Activated CD4-positive, alpha-beta T cell treated with anti-CD3 and anti-CD28 coated beads, Interleukin-2, amount 10 ng/mL, durations not matched to agents 7 days and 5 days (primary cell): ENCODE results near the gene PTTG1IP. TPM values are rescaled to one million over a fixed set of nuclear protein-coding genes. Genes with fewer than 3 reads are reported as not detected.
A peak's percentile ranks its signal among the peaks of the same experiment; 100 is the strongest.

ENCODE experiments used
- CTCF ChIA-PET: fragments of 350-600 bp; sonication (Branson Sonifier 250); formaldehyde crosslinking; loops from one replicate; lab custom pipeline; 2021; ENCODE audit warnings: antibody characterized with exemption; lab: Charles Lee
- POLR2A ChIA-PET: fragments of 350-600 bp; sonication (Branson Sonifier 250); formaldehyde crosslinking; loops from one replicate; lab custom pipeline; 2021; ENCODE audit warnings: antibody characterized with exemption; lab: Charles Lee
- DNase-seq: peaks from one replicate; pipeline ENCODE4 v3.0.0-alpha.2; 2020
- H3K27ac Mint-ChIP-seq: one replicate; pipeline ENCODE4 v1.8.0; 2021; ENCODE audit warnings: mild to moderate bottlenecking, moderate library complexity, mixed read lengths
- H3K27me3 Mint-ChIP-seq: one replicate; pipeline ENCODE4 v1.8.0; 2021; ENCODE audit warnings: mixed read lengths
- H3K36me3 Mint-ChIP-seq: one replicate; pipeline ENCODE4 v1.8.0; 2021; ENCODE audit warnings: low read depth, mixed read lengths
- H3K4me1 Mint-ChIP-seq: one replicate; pipeline ENCODE4 v1.8.0; 2021; ENCODE audit warnings: mixed read lengths
- H3K4me3 Mint-ChIP-seq: one replicate; pipeline ENCODE4 v1.8.0; 2021; ENCODE audit warnings: mild to moderate bottlenecking, moderate library complexity, mixed read lengths
- H3K9me3 Mint-ChIP-seq: one replicate; pipeline ENCODE4 v1.8.0; 2021; ENCODE audit warnings: mixed read lengths
- total RNA-seq, 2 experiments: library from RNA; stranded (reverse); gene quantifications; one replicate each; pipeline ENCODE4 v1.2.3, GENCODE V29; 2021

PTTG1IP gene
- total RNA-seq, 2 experiments from 2014 or later = 70.2 to 79.9 TPM

DNA sequence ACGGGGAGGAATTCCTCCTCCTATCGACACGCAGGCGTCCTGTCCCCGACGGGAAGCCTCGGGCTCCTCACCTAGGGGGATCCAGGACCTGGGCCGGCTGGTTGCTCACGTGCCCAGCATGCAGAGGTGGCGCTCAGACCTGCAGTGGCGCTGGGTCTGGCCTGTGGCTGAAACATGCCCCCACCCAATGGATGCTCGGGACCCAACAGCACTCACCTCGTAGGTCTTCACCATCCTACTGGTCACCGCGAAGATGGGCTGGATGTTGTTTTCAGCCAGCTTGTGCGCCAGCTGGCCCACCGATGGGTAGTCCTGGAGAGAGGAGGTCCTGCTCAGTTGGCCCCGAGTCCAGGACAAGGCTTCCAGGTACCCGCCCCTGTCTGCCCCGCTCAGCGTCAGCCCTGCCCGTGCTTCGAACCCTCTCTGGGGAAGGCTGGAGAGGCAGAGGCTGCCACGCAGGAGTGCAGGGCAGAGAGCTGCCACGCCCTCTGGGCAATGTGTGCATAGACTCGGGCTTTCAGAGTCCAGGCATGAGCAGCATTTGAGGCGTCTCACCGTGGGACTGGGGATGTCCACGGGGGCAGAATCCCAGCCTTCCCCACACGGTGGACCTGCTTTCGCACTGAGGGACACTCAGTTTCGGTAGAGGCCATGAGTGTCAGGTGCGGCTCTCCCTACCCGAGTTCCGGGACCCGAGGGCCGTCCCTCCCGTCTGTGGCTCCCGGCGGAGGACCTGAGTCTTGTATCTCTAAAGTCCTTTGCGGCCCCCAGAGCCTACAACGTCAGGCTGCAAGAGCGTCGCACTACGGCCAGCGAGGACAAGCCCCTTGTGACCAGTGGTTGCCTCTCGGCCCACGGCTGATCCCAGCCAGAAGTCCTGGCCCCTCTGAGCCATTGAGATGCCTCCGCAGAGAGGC, 25.6 kb upstream of the PTTG1IP start:
- no peaks in the 10 kb centered on the region for H3K27me3 Mint-ChIP-seq
- H3K36me3 Mint-ChIP-seq = peaks cover 64% of the 10 kb centered on the region
- POLR2A ChIA-PET = no interaction called here
- H3K9me3 Mint-ChIP-seq = peaks cover 2% of the 10 kb centered on the region
- H3K4me1 Mint-ChIP-seq = peaks cover 7% of the 10 kb centered on the region
- H3K27ac Mint-ChIP-seq = no peak overlapping the region
- CTCF ChIA-PET = interaction anchor here (1.8 to 1.9 kb wide), 2 partner anchors 17 to 20 kb away, joined by 5 read pairs; no protein-coding TSS in a partner anchor
- H3K4me3 Mint-ChIP-seq = no peak overlapping the region
- no peak for DNase-seq

DNA sequence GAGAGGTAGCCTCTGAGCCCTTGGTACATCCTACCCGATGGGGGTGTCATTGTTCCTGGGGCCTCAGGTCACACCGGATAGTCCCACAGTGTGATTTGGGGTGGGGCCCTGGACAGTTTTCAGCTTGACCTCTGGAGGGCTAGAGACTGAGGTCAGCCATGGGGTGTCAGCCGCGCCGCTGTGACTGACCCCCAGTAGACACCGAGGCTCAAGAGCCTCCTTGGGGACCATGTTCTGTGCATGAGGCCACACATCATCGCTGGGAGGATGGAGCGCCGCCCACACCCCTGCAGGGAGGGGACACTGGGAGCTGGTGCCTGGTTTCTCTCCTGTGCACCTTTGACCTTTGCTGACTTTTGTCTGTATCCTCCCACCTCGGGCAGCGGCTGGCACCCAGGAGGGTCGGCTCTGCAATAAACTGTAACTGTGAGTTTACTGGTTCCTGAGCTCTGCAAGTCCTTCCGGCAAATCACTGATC, 24.6 kb upstream of the PTTG1IP start:
- Mint-ChIP-seq H3K4me1 (peaks cover 14% of the 10 kb centered on the region), H3K27ac (peak overlapping the region; percentile 31), H3K36me3 (peaks cover 58% of the 10 kb centered on the region), H3K9me3 (peaks cover 2% of the 10 kb centered on the region), H3K27me3 (no peaks in the 10 kb centered on the region), H3K4me3 (no peak overlapping the region)
- ChIA-PET POLR2A (no interaction called here), CTCF (interaction anchor here (1.2 to 7.3 kb wide), 4 partner anchors 9 to 21 kb away, joined by 3 to 39 read pairs (median 5); no protein-coding TSS in a partner anchor)
- no peak for DNase-seq

DNA sequence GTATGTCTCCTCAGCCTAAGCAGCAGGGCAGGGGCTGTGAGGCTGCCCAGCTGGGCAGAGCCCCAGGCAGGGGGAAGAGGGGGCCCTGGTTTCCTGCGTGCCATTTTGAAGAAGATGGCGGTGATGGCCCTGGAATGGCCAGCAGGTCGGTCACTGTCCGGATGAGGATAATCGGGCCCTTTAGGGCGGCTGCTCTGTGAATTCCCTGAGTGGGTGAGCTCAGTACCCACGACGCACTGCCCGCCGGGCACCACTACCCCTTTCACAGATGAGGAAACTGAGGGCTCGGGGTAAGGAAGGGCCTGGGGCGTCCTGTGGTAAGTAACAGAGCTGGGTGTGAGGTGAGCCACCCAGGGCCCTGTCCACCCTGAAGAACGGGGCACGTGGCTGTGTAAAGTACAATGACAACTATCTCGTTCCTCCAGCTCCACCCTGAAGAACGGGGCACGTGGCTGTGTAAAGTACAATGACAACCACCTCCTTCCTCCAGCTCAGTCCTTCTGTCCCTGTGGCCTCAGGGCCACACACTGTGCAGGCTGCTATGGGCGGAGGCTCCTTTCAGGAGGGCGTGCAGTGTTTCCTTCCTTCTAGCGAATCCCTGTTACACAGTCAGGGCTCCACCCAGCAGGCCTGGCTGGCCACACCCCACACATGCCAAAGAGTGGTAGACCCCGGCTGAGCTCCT, 24.0 kb upstream of the PTTG1IP start:
- Mint-ChIP-seq H3K36me3 (peaks cover 56% of the 10 kb centered on the region), H3K27me3 (no peaks in the 10 kb centered on the region), H3K9me3 (no peaks in the 10 kb centered on the region), H3K4me3 (no peak overlapping the region), H3K4me1 (peaks cover 19% of the 10 kb centered on the region), H3K27ac (peak overlapping the region; percentile 31)
- CTCF ChIA-PET = interaction anchor here (1.2 to 7.3 kb wide), 5 partner anchors 9 to 22 kb away, joined by 3 to 39 read pairs (median 5); no protein-coding TSS in a partner anchor
- DNase-seq = no peak
- POLR2A ChIA-PET = no interaction called here

DNA sequence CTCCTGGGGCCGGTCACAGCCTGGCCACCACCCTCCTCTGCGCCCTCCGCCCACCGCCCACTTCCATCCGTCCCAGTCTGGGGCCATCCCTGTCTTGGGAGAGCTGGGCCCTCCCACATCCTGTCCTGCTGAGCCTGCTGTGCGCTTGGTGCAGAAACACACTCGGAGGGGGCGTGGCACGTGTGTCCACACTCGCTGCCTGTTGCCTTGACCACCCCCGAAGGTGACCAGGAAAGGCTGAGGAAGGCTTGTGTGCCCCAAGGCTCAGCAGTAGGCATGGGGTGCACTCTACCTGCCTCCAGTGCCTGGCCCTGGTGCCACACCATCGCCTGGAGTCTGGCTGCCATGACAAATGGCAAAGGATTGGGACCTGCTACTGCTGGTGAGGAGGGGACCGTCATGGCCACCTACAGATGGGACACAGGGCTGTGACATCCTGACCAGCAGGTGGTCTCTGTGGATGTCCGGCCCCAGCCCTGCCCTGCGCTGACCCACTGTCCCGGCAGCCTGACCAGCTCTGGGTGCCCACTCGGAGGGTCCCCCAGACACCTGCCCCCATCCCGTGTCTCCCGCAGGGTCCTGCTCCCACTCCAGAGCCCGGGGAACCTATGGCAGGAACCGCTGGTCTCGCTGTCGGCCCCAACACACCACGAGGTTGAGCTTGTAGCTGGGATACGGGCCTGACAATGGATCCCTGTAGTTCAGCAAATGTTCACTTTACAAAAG, 23.2 kb upstream of the PTTG1IP start:
- Mint-ChIP-seq H3K4me1 (peaks cover 19% of the 10 kb centered on the region), H3K36me3 (peaks cover 53% of the 10 kb centered on the region), H3K9me3 (no peaks in the 10 kb centered on the region), H3K4me3 (no peak overlapping the region), H3K27me3 (no peaks in the 10 kb centered on the region), H3K27ac (no peak overlapping the region)
- ChIA-PET POLR2A (no interaction called here), CTCF (interaction anchor here (1.7 to 7.3 kb wide), 4 partner anchors 14 to 23 kb away, joined by 5 to 39 read pairs (median 5); no protein-coding TSS in a partner anchor)
- no peak for DNase-seq

DNA sequence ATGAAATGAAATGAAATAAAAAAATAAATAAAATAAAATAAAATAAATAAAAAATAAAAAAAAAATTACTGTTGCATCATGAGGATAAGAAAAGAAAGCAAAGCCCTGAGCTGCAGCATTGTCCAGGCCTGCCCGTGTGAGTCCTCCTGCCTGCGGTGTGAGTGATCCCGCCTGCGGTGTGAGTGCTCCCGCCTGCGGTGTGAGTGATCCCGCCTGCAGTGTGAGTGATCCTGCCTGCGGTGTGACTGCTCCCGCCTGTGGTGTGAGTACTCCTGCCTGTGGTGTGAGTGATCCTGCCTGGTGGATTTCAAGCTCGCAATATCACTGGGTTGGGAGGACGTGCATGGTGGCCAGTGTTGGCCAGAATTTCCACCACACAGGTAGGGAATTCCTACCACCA, 22.4 kb upstream of the PTTG1IP start:
- Mint-ChIP-seq H3K27ac (no peak overlapping the region), H3K9me3 (no peaks in the 10 kb centered on the region), H3K4me3 (no peak overlapping the region), H3K36me3 (peaks cover 49% of the 10 kb centered on the region), H3K4me1 (peaks cover 19% of the 10 kb centered on the region), H3K27me3 (no peaks in the 10 kb centered on the region)
- DNase-seq = no peak
- CTCF ChIA-PET = interaction anchor here (0.7 to 7.3 kb wide), 3 partner anchors 10 to 20 kb away, joined by 4 to 39 read pairs (median 5); no protein-coding TSS in a partner anchor
- POLR2A ChIA-PET = no interaction called here

DNA sequence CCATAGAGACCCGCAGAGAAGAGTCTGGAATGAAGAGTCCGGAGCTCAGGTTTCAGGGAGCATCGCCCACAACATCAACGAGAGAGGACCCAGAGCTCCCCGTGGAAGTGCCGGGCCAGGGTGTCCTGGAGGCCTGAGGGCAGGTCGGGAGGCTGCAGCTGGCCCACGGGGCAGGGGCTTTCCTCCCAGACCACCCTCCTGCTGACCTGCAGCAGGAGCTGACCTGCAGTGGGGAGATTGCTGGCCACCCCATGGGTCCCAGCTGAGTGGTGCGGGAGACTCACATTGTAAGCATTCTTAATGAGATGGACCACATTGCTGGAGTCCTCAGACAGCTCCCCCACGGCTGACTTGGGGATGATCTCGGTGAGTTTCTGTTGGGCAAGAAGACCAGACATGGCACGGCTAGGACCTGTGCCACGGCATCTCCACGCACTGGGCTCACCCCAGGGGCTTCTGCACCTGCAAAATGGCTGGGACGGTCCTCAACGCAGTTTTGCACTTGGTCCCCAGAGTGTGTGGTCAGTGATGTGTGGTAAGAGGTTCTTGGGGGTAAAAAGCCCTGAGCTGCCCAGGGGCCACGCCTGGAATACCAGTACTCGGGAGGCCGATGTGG, 21.3 kb upstream of the PTTG1IP start:
- no peak for DNase-seq
- Mint-ChIP-seq H3K36me3 (peaks cover 48% of the 10 kb centered on the region), H3K27ac (no peak overlapping the region), H3K9me3 (no peaks in the 10 kb centered on the region), H3K4me1 (peaks cover 19% of the 10 kb centered on the region), H3K27me3 (no peaks in the 10 kb centered on the region), H3K4me3 (no peak overlapping the region)
- ChIA-PET CTCF (interaction anchor here (0.9 to 7.3 kb wide), 6 partner anchors 12 to 39 kb away, joined by 3 to 39 read pairs (median 4); partner anchors contain the start of gene ITGB2), POLR2A (no interaction called here)

DNA sequence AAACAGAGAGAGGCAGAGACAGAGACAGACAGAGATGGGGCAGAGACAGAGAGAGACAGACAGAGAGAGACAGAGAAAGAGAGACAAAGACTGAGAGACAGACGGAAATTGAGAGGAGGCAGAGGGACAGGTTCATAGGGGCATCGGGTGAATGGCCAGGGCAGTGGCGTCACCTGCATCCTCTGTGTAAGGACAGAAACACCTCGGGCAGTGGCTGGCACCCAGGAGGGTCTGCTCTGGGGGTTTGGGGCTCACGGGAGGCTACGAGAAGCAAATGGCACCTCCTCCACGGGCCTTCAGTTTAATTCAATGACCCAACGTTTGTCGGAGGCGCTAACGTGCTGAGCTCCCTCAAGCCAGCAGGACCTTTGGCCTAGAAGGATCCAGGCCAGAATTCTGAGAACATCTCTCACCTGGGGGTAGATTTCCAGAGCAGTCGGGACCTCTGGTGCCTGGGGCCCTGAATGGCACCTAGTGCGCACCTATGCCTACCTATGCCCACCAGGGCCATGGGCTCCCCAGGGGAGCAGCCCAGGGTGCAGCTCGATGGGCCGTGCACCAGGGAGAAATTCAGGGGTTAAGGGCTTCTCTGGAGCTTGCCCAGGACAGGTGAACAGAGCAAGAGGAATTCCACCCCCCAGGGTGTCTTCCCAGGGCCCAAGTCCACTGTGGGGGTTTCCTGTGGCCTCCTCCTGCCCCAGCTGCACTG, 20.6 kb upstream of the PTTG1IP start:
- Mint-ChIP-seq H3K4me3 (no peak overlapping the region), H3K9me3 (no peaks in the 10 kb centered on the region), H3K27ac (peak overlapping the region; percentile 21), H3K27me3 (no peaks in the 10 kb centered on the region), H3K4me1 (peaks cover 19% of the 10 kb centered on the region), H3K36me3 (peaks cover 46% of the 10 kb centered on the region)
- DNase-seq = no peak
- POLR2A ChIA-PET = no interaction called here
- CTCF ChIA-PET = interaction anchor here (0.9 to 7.3 kb wide), 7 partner anchors 12 to 40 kb away, joined by 3 to 39 read pairs (median 4); partner anchors contain the start of gene ITGB2

DNA sequence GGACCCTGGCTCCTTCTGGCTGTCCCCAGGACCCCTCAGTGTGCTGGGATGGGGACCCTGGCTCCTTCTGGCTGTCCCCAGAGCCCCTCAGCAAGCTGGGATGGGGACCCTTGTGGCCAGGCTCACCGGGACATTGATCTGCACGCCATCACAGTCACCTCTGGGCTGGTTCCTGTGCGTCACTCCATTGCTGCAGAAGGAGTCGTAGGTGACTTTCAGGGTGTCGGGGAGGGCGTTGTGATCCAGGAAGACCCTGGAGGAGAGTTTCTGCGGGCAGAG, 19.7 kb upstream of the PTTG1IP start:
- no peak overlapping the region for H3K27ac Mint-ChIP-seq
- no peaks in the 10 kb centered on the region for H3K27me3 Mint-ChIP-seq
- H3K36me3 Mint-ChIP-seq = peaks cover 45% of the 10 kb centered on the region
- ChIA-PET POLR2A (no interaction called here), CTCF (interaction anchor here (0.9 to 7.3 kb wide), 6 partner anchors 8 to 40 kb away, joined by 3 to 39 read pairs (median 6); no protein-coding TSS in a partner anchor)
- H3K4me1 Mint-ChIP-seq = peaks cover 15% of the 10 kb centered on the region
- DNase-seq = no peak
- H3K9me3 Mint-ChIP-seq = no peaks in the 10 kb centered on the region
- no peak overlapping the region for H3K4me3 Mint-ChIP-seq

DNA sequence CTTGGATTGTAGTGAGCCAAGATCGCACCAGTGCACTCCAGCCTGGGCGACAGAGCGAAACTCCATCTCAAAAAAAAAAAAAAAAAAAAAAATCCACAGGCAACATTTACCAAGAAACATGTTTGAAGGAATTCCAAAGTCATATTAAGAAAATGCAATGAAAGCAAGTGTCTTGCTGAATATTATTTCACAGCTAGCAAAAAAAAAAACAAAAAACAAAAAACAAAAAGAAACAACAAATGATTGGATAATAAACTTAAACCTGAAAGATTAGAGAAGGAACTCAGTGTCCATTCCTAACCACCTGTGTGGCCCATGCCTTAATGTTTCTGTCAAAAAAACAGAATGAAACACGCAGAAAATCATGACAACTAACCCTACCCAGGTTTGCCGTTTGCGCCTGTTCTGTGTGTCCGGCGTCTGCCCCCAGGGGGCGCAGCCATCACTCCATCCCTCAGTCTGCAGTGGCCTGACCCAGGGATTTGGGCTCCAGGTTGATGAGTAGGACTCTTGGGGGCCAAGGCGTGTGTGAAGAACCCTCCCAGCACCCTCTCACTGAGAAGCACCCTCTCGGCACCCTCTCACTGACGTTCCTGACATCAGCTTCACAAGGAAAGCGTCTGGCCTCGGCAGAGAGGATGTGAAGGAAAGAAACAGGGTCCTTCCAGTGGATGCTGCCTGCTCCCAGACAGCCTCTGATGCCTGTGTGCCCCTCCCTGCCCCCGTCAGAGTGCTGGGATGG, 19.2 kb upstream of the PTTG1IP start:
- DNase-seq = peak; percentile 80
- Mint-ChIP-seq H3K36me3 (peaks cover 45% of the 10 kb centered on the region), H3K4me1 (peaks cover 14% of the 10 kb centered on the region), H3K9me3 (no peaks in the 10 kb centered on the region), H3K27me3 (no peaks in the 10 kb centered on the region), H3K27ac (peak overlapping the region; percentile 46), H3K4me3 (no peak overlapping the region)
- ChIA-PET POLR2A (no interaction called here), CTCF (interaction anchor here (0.6 to 7.3 kb wide), 9 partner anchors 9 to 1784 kb away, joined by 3 to 39 read pairs (median 4); no protein-coding TSS in a partner anchor)

DNA sequence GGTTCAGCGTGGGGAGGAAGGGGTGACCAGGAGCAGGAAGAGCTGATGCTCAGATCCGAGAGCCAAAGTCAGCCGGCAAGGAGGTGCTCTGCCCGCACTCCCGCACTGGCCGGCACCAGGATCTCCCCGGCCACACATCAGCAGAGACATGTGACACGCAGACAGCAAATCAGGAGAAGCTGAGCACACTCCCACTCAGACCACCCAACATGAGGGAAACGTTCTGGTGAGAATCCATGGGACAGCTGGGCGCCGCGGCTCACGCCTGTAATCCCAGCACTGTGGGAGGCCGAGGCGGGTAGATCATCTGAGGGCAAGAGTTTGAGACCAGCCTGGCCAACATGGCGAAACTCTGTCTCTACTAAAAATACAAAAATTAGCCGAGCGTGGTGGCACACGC, 18.6 kb upstream of the PTTG1IP start:
- Mint-ChIP-seq H3K4me3 (no peak overlapping the region), H3K27me3 (no peaks in the 10 kb centered on the region), H3K36me3 (peaks cover 50% of the 10 kb centered on the region), H3K9me3 (no peaks in the 10 kb centered on the region), H3K27ac (no peak overlapping the region), H3K4me1 (peaks cover 12% of the 10 kb centered on the region)
- POLR2A ChIA-PET = no interaction called here
- no peak for DNase-seq
- CTCF ChIA-PET = interaction anchor here (0.6 to 7.3 kb wide), 7 partner anchors 10 to 1785 kb away, joined by 3 to 39 read pairs (median 6); no protein-coding TSS in a partner anchor

DNA sequence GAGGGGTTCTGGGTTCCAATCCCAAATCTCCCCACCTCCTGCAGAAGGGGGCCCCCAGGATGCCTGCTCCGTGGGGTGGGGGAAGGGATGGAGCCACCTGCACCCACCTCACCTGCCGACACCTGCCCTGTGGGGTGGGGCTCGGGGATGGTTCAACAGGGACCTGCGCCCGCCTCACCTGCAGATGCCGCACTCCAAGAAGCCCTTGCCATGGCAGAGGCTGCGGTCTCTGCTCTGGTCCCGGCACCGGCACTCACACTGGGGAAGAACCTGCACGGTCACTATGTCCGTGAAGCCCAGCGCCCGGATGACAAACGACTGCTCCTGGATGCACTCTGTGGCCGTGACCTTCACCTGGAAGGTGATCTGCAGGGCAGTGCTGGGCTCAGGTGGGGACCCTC, 18.1 kb upstream of the PTTG1IP start:
- POLR2A ChIA-PET = no interaction called here

More for the DNA sequence above, 18.1 kb upstream of the PTTG1IP start:
- Mint-ChIP-seq H3K4me1 (peaks cover 12% of the 10 kb centered on the region), H3K27me3 (no peaks in the 10 kb centered on the region), H3K9me3 (no peaks in the 10 kb centered on the region), H3K27ac (no peak overlapping the region), H3K4me3 (no peak overlapping the region), H3K36me3 (peaks cover 54% of the 10 kb centered on the region)
- DNase-seq = no peak
- CTCF ChIA-PET = interaction anchor here (1.4 to 7.3 kb wide), 4 partner anchors 9 to 42 kb away, joined by 4 to 39 read pairs (median 12); no protein-coding TSS in a partner anchor
